ENCODE measurements around the gene MCF2L2. TPM values are rescaled to one million over a fixed set of nuclear protein-coding genes. Genes with fewer than 3 reads are reported as not detected.

The MCF2L2 gene
- total RNA-seq, 1 experiment from 2014 or later: 1.7 TPM

- no TSS peak for BruUV-seq (replicated peaks)
- TF ChIP-seq CTCF (conservative IDR thresholded peaks at IDR 0.05) (no peak), EZH2 (IDR thresholded peaks at IDR 0.05; ENCODE audit: low read depth) (no peak)
- H4K20me1 ChIP-seq (ENCODE audit: insufficient read depth): no peaks in the 10 kb centered on the region
- H3K9me2 ChIP-seq (ENCODE audit: insufficient read depth): no peaks in the 10 kb centered on the region
- no peaks in the 10 kb centered on the region for H3K9me3 ChIP-seq (ENCODE audit: insufficient read depth, low read depth)
- H3K79me2 ChIP-seq (ENCODE audit: low read depth): peaks cover 46% of the 10 kb centered on the region
- H3K4me1 ChIP-seq (replicated peaks; ENCODE audit: insufficient read depth): peaks cover 62% of the 10 kb centered on the region
- H3F3A ChIP-seq (ENCODE audit: insufficient read depth, low read depth): peaks cover 39% of the 10 kb centered on the region
- ChIA-PET POLR2A (ENCODE audit: unreplicated experiment) (interaction anchor here (0.9 kb wide), 1 partner anchor 10 kb away, joined by 10 read pairs; no protein-coding TSS in a partner anchor), CTCF (no interaction called here)
- DNase-seq: no peak
- no peaks in the 10 kb centered on the region for H3K27me3 ChIP-seq (ENCODE audit: insufficient read depth, low read depth)
- peak overlapping the region; percentile 87 for H3K27ac ChIP-seq
- no peak overlapping the region for H2AFZ ChIP-seq
- H3K4me3 ChIP-seq: no peak overlapping the region
- H3K36me3 ChIP-seq (ENCODE audit: low read depth): peaks cover 30% of the 10 kb centered on the region
- intact Hi-C loops (cut with micrococcal nuclease; ENCODE audit: unreplicated experiment): loop anchor here (1.0 kb wide), 1 partner anchor 9 kb away; no protein-coding TSS in a partner anchor
- H3K4me2 ChIP-seq: peak overlapping the region; percentile 58
Observed at GRCh38 chr3:183275937-183276336, 152.5 kb downstream of the MCF2L2 start.

- no TSS peak for BruUV-seq (replicated peaks)
- peak overlapping the region; percentile 58 for H3K4me2 ChIP-seq
- DNase-seq: peak; percentile 48 to 82
Observed at GRCh38 chr3:183275418-183275817, 153.0 kb downstream of the MCF2L2 start.

GRCh38 chr3:183274609-183275008, 153.8 kb downstream of the MCF2L2 start:
- POLR2A ChIA-PET (ENCODE audit: unreplicated experiment): interaction anchor here (0.6 to 1.4 kb wide), 4 partner anchors 9 to 482 kb away, joined by 4 to 20 read pairs (median 7); no protein-coding TSS in a partner anchor
- intact Hi-C loops (cut with micrococcal nuclease; ENCODE audit: unreplicated experiment): loop anchor here (1.0 kb wide), 2 partner anchors 8 to 11 kb away; no protein-coding TSS in a partner anchor
- Histone ChIP-seq H3K4me1 (replicated peaks; ENCODE audit: insufficient read depth) (peaks cover 64% of the 10 kb centered on the region), H3K9me3 (ENCODE audit: insufficient read depth, low read depth) (no peaks in the 10 kb centered on the region), H3K36me3 (ENCODE audit: low read depth) (peaks cover 44% of the 10 kb centered on the region), H3K4me3 (peak overlapping the region; percentile 7; the same call in 1 of the 2 replicates), H3K4me2 (peak overlapping the region; percentile 58), H3K9me2 (ENCODE audit: insufficient read depth) (no peaks in the 10 kb centered on the region), H3F3A (ENCODE audit: insufficient read depth, low read depth) (peaks cover 39% of the 10 kb centered on the region), H3K27ac (peak overlapping the region; percentile 87), H4K20me1 (ENCODE audit: insufficient read depth) (no peaks in the 10 kb centered on the region), H3K79me2 (ENCODE audit: low read depth) (peaks cover 59% of the 10 kb centered on the region), H2AFZ (no peak overlapping the region), H3K27me3 (ENCODE audit: insufficient read depth, low read depth) (no peaks in the 10 kb centered on the region)
- CTCF ChIA-PET: interaction anchor here (0.5 to 1.5 kb wide), 3 partner anchors 9 to 1330 kb away, joined by 3 to 5 read pairs (median 5); no protein-coding TSS in a partner anchor
- BruUV-seq (replicated peaks): no TSS peak
- DNase-seq: peak in 1 of 2 experiments; percentile 88
- TF ChIP-seq EZH2 (IDR thresholded peaks at IDR 0.05; ENCODE audit: low read depth) (no peak), CTCF (conservative IDR thresholded peaks at IDR 0.05) (no peak)

More at GRCh38 chr3:183275418-183275817, 153.0 kb downstream of the MCF2L2 start:
- peak overlapping the region; percentile 87 for H3K27ac ChIP-seq
- H3K79me2 ChIP-seq (ENCODE audit: low read depth): peaks cover 51% of the 10 kb centered on the region
- no peaks in the 10 kb centered on the region for H4K20me1 ChIP-seq (ENCODE audit: insufficient read depth)
- H3K4me3 ChIP-seq: peak overlapping the region; percentile 7; the same call in 1 of the 2 replicates
- H3F3A ChIP-seq (ENCODE audit: insufficient read depth, low read depth): peaks cover 39% of the 10 kb centered on the region
- H3K36me3 ChIP-seq (ENCODE audit: low read depth): peaks cover 36% of the 10 kb centered on the region
- CTCF ChIA-PET: interaction anchor here (0.5 to 1.5 kb wide), 2 partner anchors 10 to 22 kb away, joined by 3 to 5 read pairs; partner anchors contain the start of gene B3GNT5
- no peaks in the 10 kb centered on the region for H3K9me3 ChIP-seq (ENCODE audit: insufficient read depth, low read depth)
- peaks cover 64% of the 10 kb centered on the region for H3K4me1 ChIP-seq (replicated peaks; ENCODE audit: insufficient read depth)
- POLR2A ChIA-PET (ENCODE audit: unreplicated experiment): interaction anchor here (0.9 to 1.4 kb wide), 2 partner anchors 10 kb away, joined by 4 to 10 read pairs; no protein-coding TSS in a partner anchor
- H3K27me3 ChIP-seq (ENCODE audit: insufficient read depth, low read depth): no peaks in the 10 kb centered on the region
- intact Hi-C loops (cut with micrococcal nuclease; ENCODE audit: unreplicated experiment): loop anchor here (1.0 kb wide), 1 partner anchor 10 kb away; no protein-coding TSS in a partner anchor
- TF ChIP-seq EZH2 (IDR thresholded peaks at IDR 0.05; ENCODE audit: low read depth) (no peak), CTCF (conservative IDR thresholded peaks at IDR 0.05) (no peak)
- no peaks in the 10 kb centered on the region for H3K9me2 ChIP-seq (ENCODE audit: insufficient read depth)
- H2AFZ ChIP-seq: no peak overlapping the region
